Hepatocyte (in vitro differentiated cells): ENCODE measurements around the gene APBA1.

ENCODE experiments used
- CTCF ChIP-seq: fragments of 200-600 bp; sonication (generic); IDR thresholded peaks from 2 replicates; pipeline ENCODE4 v1.5.1; 2016; ENCODE audit warnings: antibody characterized with exemption, mild to moderate bottlenecking; ENCODE audit not compliant: poor library complexity
- EZH2 ChIP-seq: fragments of 200-600 bp; sonication (generic); IDR thresholded peaks from 2 replicates; pipeline ENCODE4 v1.6.1; 2016; ENCODE audit warnings: antibody characterized with exemption, mild to moderate bottlenecking, borderline replicate concordance
- EZH2phosphoT487 ChIP-seq: fragments of 200-600 bp; sonication (generic); IDR thresholded peaks from one replicate; pipeline ENCODE4 v1.6.1; 2018; ENCODE audit warnings: antibody characterized with exemption, mild to moderate bottlenecking, low read depth, moderate library complexity; ENCODE audit not compliant: unreplicated experiment, severe bottlenecking

- TF ChIP-seq CTCF (no peak), EZH2 (no peak), EZH2phosphoT487 (no peak)
Measured at GRCh38 chr9:69526699-69527098, 145.5 kb downstream of the APBA1 start.
